ENCODE data around the gene LDLRAD4.
A peak's percentile ranks its signal among the peaks of the same experiment; 100 is the strongest.

Gene LDLRAD4

GRCh38 chr18:13611142-13611600, 392.6 kb downstream of the LDLRAD4 start:
- H3K27ac ChIP-seq (replicated peaks): no peak overlapping the region
- H3K4me3 ChIP-seq (replicated peaks; ENCODE audit: insufficient read depth, low read length): no peak overlapping the region; the same call in 1 of the 2 replicates

GRCh38 chr18:13611601-13612195, 393.1 kb downstream of the LDLRAD4 start:
- H3K4me3 ChIP-seq (replicated peaks; ENCODE audit: insufficient read depth, low read length): peak overlapping the region; percentile 32
- TF ChIP-seq CTCF (IDR thresholded peaks at IDR 0.05; ENCODE audit: insufficient read depth, low read length) (no peak), REST (IDR thresholded peaks at IDR 0.05; ENCODE audit: insufficient replicate concordance, low read depth) (no peak), SPI1 (IDR thresholded peaks at IDR 0.05; ENCODE audit: borderline replicate concordance, low read depth) (peak; percentile 12; the same call in 1 of the 2 replicates), GABPA (IDR thresholded peaks at IDR 0.05; ENCODE audit: low read depth) (peak; percentile 38; the same call in 1 of the 2 replicates), POLR2AphosphoS5 (IDR thresholded peaks at IDR 0.05; ENCODE audit: low read depth) (no peak)
- peaks cover 6% of the 10 kb centered on the region for H3K27me3 ChIP-seq (ENCODE audit: insufficient read depth, poor library complexity, severe bottlenecking)
- peak; percentile 50 to 63 for DNase-seq (ENCODE audit: low read depth in 1 of 2, low spot score in 1 of 2)
- peak overlapping the region; percentile 30 for H3K27ac ChIP-seq (replicated peaks)

More at GRCh38 chr18:13611142-13611600, 392.6 kb downstream of the LDLRAD4 start:
- peaks cover 6% of the 10 kb centered on the region for H3K27me3 ChIP-seq (ENCODE audit: insufficient read depth, poor library complexity, severe bottlenecking)
- no peak for DNase-seq (ENCODE audit: low read depth in 1 of 2, low spot score in 1 of 2)
- no peak for TF ChIP-seq REST (IDR thresholded peaks at IDR 0.05; ENCODE audit: insufficient replicate concordance, low read depth)
- TF ChIP-seq GABPA (IDR thresholded peaks at IDR 0.05; ENCODE audit: low read depth): no peak
- TF ChIP-seq CTCF (IDR thresholded peaks at IDR 0.05; ENCODE audit: insufficient read depth, low read length): no peak
- TF ChIP-seq SPI1 (IDR thresholded peaks at IDR 0.05; ENCODE audit: borderline replicate concordance, low read depth): no peak
- no peak for TF ChIP-seq POLR2AphosphoS5 (IDR thresholded peaks at IDR 0.05; ENCODE audit: low read depth)

DNA sequence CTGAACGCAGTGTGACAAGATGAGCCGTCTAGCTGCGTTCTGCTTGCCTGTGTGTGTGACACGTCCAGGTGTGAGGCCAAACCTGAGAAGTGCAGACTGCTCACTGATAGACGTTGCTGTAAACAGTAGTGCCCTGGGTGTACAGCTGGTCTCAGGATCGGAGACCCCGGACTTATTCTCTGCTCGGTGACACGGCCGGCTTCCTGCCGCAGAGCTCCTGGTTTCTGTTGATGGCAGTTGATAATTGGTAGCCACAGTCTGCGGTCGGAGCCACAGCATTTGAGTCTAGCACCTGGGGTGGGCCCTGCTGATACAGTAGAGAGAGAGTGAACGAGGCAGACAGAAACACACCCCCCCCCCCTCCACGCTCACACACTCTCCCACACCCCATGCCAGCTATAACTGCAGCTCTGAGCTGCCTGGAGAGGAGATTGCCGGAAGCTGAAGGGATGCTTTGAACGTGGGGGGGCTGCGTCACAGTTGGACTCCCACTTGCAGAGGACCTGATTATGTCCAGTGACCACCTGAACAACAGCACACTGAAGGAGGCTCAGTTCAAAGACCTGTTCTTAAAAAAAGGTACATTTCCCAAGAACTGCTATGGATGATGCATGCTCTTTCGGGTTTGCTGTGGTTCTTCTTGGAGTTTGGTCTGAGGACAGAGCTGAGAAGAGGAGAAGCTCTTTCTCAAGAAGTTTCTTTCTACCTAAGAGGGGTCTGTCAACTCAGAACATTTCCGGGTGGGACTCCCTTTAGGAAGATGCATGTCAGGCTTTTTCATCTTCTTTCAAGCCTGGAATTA, 393.8 kb downstream of the LDLRAD4 start:
- Histone ChIP-seq H3K27ac (replicated peaks) (peak overlapping the region; percentile 30), H3K4me3 (replicated peaks; ENCODE audit: insufficient read depth, low read length) (peak overlapping the region; percentile 32), H3K27me3 (ENCODE audit: insufficient read depth, poor library complexity, severe bottlenecking) (peaks cover 6% of the 10 kb centered on the region)
- peak; percentile 63 to 79 for DNase-seq (ENCODE audit: low read depth in 1 of 2, low spot score in 1 of 2)
- no peak for TF ChIP-seq GABPA (IDR thresholded peaks at IDR 0.05; ENCODE audit: low read depth)
- peak; percentile 64; the same call in 1 of the 2 replicates for TF ChIP-seq POLR2AphosphoS5 (IDR thresholded peaks at IDR 0.05; ENCODE audit: low read depth)
- no peak for TF ChIP-seq SPI1 (IDR thresholded peaks at IDR 0.05; ENCODE audit: borderline replicate concordance, low read depth)
- no peak for TF ChIP-seq REST (IDR thresholded peaks at IDR 0.05; ENCODE audit: insufficient replicate concordance, low read depth)

Data from HL-60 (cell line).